Measurements from ENCODE around the gene SPPL2C. TPM values are rescaled to one million over a fixed set of nuclear protein-coding genes. Genes with fewer than 3 reads are reported as not detected.

Gene SPPL2C
- polyA plus RNA-seq, 1 experiment = not detected

- Histone ChIP-seq H3K27me3 (ENCODE audit: control insufficient read depth, insufficient read depth, low read length) (peaks cover 8% of the 10 kb centered on the region), H3K4me3 (ENCODE audit: low read depth, low read length) (no peak overlapping the region), H3K9me3 (ENCODE audit: control insufficient read depth, insufficient read depth, low read length) (no peaks in the 10 kb centered on the region; the same call in 1 of the 2 replicates), H3K27ac (ENCODE audit: low read depth, low read length) (no peak overlapping the region)
- ChIA-PET POLR2A (no interaction called here), CTCF (interaction anchor here (2.7 kb wide), 1 partner anchor 14 kb away, joined by 11 read pairs; no protein-coding TSS in a partner anchor)
- TF ChIP-seq CTCF (IDR thresholded peaks at IDR 0.05; ENCODE audit: low read depth, low read length) = no peak
- no peak for DNase-seq (ENCODE audit: low read depth, low spot score)
Observed at GRCh38 chr17:45818041-45818440, 26.6 kb upstream of the SPPL2C start.

GRCh38 chr17:45818699-45819098, 26.0 kb upstream of the SPPL2C start:
- ChIA-PET CTCF (interaction anchor here (2.7 kb wide), 1 partner anchor 13 kb away, joined by 11 read pairs; no protein-coding TSS in a partner anchor), POLR2A (no interaction called here)
- H3K4me3 ChIP-seq (ENCODE audit: low read depth, low read length) = no peak overlapping the region
- DNase-seq (ENCODE audit: low read depth, low spot score) = no peak
- no peak for TF ChIP-seq CTCF (IDR thresholded peaks at IDR 0.05; ENCODE audit: low read depth, low read length)
- H3K9me3 ChIP-seq (ENCODE audit: control insufficient read depth, insufficient read depth, low read length) = no peaks in the 10 kb centered on the region
- H3K27me3 ChIP-seq (ENCODE audit: control insufficient read depth, insufficient read depth, low read length) = peaks cover 8% of the 10 kb centered on the region
- no peak overlapping the region for H3K27ac ChIP-seq (ENCODE audit: low read depth, low read length)

- ChIA-PET POLR2A (no interaction called here), CTCF (interaction anchor here (1.1 to 2.7 kb wide), 2 partner anchors 12 to 32 kb away, joined by 3 to 11 read pairs; no protein-coding TSS in a partner anchor)
- no peak for TF ChIP-seq CTCF (IDR thresholded peaks at IDR 0.05; ENCODE audit: low read depth, low read length)
- DNase-seq (ENCODE audit: low read depth, low spot score) = no peak
- Histone ChIP-seq H3K9me3 (ENCODE audit: control insufficient read depth, insufficient read depth, low read length) (no peaks in the 10 kb centered on the region), H3K4me3 (ENCODE audit: low read depth, low read length) (no peak overlapping the region), H3K27ac (ENCODE audit: low read depth, low read length) (no peak overlapping the region), H3K27me3 (ENCODE audit: control insufficient read depth, insufficient read depth, low read length) (peaks cover 11% of the 10 kb centered on the region)
Observed at GRCh38 chr17:45819632-45820031, 25.0 kb upstream of the SPPL2C start.

- no peak for TF ChIP-seq CTCF (IDR thresholded peaks at IDR 0.05; ENCODE audit: low read depth, low read length)
- H3K4me3 ChIP-seq (ENCODE audit: low read depth, low read length) = no peak overlapping the region
- H3K27ac ChIP-seq (ENCODE audit: low read depth, low read length) = no peak overlapping the region
- DNase-seq (ENCODE audit: low read depth, low spot score) = no peak
- ChIA-PET POLR2A (no interaction called here), CTCF (interaction anchor here (1.1 to 2.7 kb wide), 2 partner anchors 11 to 32 kb away, joined by 3 to 11 read pairs; no protein-coding TSS in a partner anchor)
- H3K9me3 ChIP-seq (ENCODE audit: control insufficient read depth, insufficient read depth, low read length) = no peaks in the 10 kb centered on the region
- H3K27me3 ChIP-seq (ENCODE audit: control insufficient read depth, insufficient read depth, low read length) = peaks cover 11% of the 10 kb centered on the region
Observed at GRCh38 chr17:45820052-45820780, 24.5 kb upstream of the SPPL2C start.

- Histone ChIP-seq H3K4me3 (ENCODE audit: low read depth, low read length) (no peak overlapping the region), H3K9me3 (ENCODE audit: control insufficient read depth, insufficient read depth, low read length) (no peaks in the 10 kb centered on the region), H3K27ac (ENCODE audit: low read depth, low read length) (no peak overlapping the region), H3K27me3 (ENCODE audit: control insufficient read depth, insufficient read depth, low read length) (peaks cover 11% of the 10 kb centered on the region)
- no peak for TF ChIP-seq CTCF (IDR thresholded peaks at IDR 0.05; ENCODE audit: low read depth, low read length)
- no peak for DNase-seq (ENCODE audit: low read depth, low spot score)
- CTCF ChIA-PET = no interaction called here
- POLR2A ChIA-PET = no interaction called here
Observed at GRCh38 chr17:45821147-45821546, 23.5 kb upstream of the SPPL2C start.

Data from AG04450 (cell line).